ENCODE results near the gene TMC8.
"Not testable (repeated sequence)": the region's sequence is repeated elsewhere in the genome, so short reads cannot be mapped to it uniquely, and the experiment has no call there.

TMC8 gene

DNA sequence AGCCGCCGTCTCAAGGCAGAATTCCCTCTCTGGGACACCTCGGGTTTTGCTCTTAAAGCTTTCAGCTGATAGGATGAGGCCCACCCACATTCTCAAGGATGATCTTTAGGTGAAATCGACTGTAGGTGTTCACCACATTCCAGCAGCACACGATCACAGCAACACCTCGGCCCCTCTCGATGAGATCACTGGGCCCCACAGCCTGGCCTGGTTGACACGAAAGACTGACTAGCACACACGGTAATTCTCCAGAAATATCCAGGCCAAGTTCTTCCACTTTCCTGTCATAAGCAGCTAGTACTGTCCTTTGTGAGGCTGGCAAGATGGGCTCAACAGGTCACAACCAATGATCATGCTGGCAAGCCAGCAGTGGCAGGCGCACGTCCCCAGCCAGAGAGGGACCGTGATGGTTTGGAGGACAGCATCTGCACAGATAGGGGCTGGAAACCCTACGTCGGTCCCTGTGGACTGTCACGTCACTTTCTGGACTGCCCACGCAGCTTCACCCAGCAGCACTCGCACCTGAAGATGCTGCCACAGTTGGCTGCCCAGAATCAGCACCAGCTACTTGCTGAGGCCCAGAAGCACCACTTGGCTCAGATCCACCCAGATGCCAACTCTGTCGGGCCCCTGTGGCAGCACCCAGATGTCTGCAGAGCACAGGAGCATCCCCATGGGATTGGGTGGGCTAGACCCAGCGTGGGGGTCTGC is 19.4 kb upstream of the TMC8 start:
- DNase-seq = no peak

DNA sequence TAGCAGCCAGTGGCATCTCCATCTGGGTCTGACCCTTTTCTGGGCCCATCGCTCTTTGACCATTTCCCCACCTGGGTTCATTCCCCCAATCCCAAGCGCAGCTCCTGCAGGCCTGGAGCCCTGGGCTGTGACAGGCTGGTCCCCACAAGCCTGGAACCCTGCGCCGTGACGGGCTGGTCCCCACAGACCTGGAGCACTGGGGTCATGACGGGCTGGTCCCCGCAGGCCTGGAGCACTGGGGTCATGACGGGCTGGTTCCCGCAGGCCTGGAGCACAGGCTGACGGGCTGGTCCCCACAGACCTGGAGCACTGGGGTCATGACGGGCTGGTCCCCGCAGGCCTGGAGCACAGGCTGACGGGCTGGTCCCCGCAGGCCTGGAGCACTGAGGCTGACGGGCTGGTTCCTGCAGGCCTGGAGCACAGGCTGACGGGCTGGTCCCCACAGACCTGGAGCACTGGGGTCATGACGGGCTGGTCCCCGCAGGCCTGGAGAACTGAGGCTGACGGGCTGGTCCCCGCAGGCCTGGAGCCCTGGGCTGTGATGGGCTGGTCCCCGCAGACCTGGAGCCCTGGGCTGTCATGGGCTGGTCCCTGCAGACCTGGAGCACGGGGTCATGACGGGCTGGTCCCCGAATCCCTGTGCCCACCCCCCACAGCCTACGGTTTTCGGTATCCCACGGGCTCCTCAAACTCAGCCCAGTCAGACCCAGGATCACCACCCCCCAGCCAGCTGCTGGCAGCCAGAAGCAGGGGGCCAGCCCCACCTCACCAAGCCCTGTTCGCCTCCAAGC is 18.6 kb upstream of the TMC8 start:
- DNase-seq = no peak

- peak; percentile 36 to 47 for DNase-seq
Measured at GRCh38 chr17:78112518-78113471, 17.8 kb upstream of the TMC8 start.

DNA sequence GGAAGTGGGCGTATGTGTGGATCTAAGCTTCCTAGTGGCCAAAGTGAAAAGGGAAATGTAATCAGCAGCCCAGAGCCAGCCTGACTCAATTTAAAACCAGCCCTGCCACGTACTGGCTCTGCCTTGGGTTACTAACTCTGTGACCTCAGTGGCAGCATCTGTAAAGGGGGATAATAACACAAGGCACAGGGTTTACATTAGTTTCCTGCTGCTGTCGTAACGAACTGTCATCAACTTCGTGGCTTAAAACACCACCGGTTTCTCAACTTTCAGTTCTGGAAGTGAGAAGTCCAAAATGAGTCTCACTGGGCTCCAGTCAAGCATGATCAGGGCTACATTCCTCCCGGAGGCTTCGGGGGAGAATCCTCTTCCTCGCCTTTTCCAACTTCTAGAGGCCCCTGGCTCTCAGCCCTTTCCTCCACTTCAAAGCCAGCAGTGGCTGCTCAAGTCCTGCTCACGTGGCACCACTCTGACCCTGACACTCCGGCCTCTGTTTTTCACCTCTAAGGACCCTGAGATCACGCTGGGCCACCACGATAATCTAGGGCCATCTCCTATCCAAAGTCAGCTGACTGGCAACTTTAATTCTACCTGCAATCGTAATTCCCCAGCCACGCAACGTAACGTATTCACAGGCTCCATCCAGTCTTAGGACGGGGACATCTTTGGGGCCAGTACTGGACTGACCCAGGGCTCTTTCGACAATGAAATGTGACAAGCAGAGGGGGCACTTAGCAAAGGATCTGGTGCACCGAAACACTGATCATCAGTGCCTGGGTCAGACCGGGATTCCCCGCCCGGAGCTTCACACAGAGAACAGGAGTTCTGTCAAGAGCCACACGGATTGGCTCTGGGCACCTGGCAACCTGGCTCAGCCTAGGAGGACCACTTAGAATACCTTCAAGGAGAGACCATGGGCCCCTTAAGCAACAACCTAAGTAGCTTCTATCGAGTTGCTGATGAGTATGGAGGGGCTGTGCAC is 16.5 kb upstream of the TMC8 start:
- DNase-seq = no peak

DNA sequence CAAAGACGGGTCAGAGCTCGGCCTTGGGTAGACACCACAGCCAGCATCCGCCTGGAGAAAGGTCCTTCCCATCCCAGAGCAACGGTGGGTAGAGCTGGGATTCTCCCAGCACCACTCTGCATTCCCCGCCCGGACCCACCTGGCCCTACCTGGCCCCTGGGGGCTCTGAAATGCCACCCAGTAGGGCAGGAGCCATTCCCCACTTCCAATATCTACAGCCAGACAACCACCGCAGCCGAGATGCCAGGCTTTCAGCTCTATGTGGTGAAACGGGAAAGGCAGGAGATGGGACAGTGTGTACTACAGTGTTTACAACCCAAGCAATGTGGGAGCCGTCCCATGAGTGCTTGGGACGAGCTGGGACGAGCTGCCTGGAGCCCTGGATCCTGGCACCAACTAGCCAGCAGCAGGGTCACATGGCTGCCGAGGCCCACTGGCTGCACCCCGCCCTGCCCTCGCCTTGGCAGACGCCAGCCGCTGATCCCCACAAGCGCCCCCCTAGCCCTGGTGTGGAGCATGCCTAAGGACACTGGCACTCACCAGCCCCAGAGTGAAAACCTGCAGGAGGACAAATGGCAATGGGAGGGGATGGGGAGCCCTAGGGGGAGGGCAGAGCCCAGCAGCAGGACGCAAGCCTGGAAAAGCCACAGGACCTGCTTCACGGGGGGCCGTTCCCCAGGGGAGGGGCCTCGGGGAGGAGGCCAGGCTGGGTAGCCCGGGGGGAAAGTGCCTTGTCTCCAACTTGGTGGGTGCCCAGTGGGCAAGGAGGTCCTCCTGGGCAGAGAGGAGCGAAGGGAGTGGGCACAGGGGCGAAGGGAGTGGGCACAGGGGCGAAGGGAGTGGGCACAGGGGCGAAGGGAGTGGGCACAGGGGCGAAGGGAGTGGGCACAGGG is 15.5 kb upstream of the TMC8 start:
- DNase-seq = no peak

DNA sequence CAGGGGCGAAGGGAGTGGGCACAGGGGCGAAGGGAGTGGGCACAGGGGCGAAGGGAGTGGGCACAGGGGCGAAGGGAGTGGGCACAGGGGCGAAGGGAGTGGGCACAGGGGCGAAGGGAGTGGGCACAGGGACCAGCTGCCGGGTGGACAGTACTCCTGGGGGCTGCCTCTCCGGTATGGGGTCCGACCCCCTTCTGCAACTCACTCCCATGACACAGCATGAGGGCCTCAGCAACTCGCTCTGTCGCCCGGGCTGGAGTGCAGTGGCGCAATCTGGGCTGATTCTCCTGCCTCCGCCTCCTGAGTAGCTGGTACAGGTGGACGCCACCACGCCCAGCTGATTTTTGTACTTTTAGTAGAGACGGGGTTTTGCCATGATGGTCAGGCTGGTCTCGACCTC is 14.8 kb upstream of the TMC8 start:
- not testable (repeated sequence) for DNase-seq

- no peak for DNase-seq
Measured at GRCh38 chr17:78116411-78116810, 14.2 kb upstream of the TMC8 start.

GRCh38 chr17:78117027-78117981 is 13.3 kb upstream of the TMC8 start:
- peak in 1 of 2 experiments; percentile 24 for DNase-seq

- no peak for DNase-seq
Measured at GRCh38 chr17:78118801-78119241, 11.8 kb upstream of the TMC8 start.

DNA sequence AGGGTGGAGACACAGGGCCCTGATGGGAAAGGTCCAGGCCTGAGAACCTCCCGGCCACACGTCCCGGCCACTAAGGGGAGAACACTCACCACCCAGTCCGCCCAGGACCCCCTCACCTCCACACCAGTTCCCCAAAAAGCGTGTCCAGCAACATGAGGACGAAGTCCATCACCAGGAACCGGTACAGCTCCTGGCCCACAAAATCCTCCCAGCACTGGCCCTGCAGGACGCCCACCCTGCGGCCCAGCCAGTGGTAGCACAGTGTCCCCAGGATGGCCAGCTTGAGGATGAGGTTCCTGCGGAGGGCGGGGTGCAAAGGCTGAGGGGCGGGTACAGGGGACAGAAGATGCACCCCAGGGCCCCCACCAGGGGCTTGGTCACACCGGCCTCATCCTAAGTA is 10.0 kb upstream of the TMC8 start:
- DNase-seq = no peak

DNA sequence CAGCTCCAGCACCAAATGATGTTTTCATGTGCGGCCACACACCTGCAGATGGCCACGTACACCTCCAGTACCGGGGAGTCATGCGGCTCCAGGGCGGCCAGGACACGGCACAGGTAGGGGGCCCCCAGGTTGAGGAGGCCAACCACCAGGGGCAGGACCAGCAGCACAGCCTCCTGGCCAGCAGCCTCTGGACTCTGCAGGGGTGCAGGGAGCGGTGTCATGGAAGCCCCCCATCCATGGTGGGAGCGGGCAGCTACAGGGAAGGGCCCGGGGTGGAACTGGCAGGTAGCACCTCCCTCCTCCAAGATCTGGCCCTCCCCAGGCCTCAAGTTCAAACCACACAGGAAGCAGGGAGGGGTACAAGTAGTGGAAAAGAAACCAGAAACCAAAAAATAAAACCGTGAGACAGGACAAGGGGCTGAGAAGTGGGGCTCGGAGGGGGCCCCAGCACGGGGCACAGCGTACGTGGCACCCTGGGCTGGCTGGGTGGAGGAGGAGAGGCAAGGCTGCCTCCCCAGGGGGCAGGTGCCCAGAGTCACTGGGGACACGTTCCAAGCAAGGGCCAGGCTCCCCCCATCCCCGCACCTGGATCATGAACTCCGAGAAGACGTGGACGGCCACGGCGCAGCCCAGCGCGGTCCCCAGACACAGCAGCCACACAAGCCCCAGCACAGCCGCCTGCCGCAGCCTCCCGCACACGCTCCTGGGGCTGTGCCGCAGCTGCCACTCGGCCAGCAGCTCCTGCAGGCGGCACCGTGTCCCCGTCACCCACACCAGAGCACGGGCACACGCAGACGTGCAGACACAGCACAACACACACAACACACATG is 9.4 kb upstream of the TMC8 start:
- DNase-seq = no peak

DNA sequence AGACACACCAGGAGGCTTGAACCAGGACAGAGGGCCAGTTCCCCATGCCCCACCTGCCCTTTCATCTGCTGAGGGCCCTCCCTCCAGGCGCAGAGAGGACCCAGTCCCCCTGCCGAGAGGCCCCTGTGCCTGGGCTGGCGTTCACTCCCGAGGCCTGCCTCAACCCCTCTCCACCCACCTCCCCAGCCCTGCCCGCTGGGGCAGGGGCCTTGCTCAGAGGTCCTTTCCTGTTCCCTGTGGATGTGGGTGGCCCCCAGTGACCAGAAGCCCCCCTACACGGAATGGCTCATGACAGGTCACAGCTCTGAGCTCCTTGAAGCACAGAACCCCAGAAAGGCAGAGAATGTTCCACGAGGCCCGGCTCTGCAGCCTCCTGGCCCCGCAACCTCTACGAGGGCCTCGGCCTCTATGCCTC is 8.8 kb upstream of the TMC8 start:
- no peak for DNase-seq

DNA sequence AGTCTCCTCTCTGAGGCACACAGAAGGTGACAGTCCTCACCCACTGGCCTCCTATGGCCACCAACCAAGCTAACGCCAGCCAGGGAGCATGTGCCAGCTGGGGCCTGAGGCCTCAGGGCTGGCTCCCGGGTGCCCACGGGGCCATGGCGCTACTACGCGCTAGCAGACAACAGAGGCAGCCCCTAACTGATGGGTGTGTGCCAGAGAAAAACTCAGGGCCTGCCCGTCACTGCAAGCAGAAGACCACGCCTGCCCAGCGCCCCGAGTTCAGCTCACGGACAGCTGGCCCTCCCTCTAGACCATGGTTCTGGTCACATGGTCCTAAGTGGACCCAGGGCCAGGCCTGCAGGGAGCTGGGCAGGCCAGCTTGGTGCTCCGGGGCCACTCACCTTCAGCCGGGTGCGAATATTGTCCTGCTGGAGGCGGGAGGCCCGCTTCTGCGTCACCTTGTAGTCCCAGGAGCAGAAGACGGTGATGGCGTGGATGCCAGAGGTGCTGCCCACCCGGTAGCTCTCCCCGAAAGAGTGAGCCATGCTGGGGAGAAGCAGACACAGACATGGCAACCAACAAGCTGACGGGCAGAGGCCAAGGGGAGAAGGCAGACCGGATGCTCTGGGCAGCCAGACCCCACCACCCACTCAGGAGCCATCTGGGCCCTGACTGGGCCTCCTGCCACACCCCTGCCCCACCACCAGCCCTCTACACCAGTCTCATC is 8.2 kb upstream of the TMC8 start:
- no peak for DNase-seq

- no peak for DNase-seq
Measured at GRCh38 chr17:78122931-78123249, 7.7 kb upstream of the TMC8 start.

- no peak for DNase-seq
Measured at GRCh38 chr17:78123258-78123929, 7.2 kb upstream of the TMC8 start.

DNA sequence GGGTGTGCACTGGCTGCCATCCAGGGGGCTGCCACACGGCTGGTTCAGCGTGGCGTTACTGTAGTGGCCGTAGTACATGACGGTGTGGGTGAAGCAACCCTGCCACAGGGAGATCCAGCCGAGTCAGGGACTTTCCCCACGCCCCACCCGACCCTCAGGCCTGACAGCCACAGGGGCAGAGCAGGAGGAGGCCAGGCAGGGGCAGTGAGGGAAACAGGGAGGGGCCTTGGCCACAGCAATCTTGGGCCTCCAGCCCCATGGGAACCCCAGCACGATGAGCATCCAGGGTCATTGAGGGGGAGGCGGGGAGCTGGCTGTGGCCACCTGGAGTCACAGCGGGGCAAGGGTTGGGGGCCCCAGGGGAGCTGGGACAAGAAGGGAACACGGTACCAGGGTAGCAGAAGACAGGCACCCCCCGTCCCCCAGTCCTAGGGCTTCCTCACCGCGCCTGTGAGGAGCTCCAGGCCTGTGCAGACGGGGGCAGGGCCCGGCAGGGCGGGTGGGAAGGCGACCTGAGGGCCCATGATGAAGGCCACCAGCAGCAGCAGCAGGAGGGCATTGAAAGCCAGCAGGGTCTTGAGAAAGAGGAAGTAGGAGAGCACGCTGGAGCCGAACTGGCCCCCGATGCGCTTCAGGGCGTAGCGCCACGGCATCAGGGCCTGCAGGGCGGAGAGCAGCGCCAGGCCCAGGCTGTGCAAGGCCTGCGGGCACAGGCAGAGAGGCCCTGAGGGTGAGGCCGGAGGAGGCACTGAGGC is 6.3 kb upstream of the TMC8 start:
- no peak for DNase-seq

GRCh38 chr17:78124836-78125137 is 5.8 kb upstream of the TMC8 start:
- no peak for DNase-seq

Data from NCI-H187 (cell line).